WTC11 (cell line): ENCODE results near the gene MAPK8IP1. TPM values are rescaled to one million over a fixed set of nuclear protein-coding genes. Genes with fewer than 3 reads are reported as not detected.
A peak's percentile ranks its signal among the peaks of the same experiment; 100 is the strongest.

ENCODE experiments used
- ATAC-seq: fragments of 200-7000 bp; cut with Tn5 transposase; 2 replicates; pipeline ENCODE4 v1.10.0; 2021; ENCODE audit warnings: mild to moderate bottlenecking, moderate library complexity
- CTCF ChIA-PET: fragments of 300-600 bp; sonication (Branson Sonifier 250); formaldehyde crosslinking; loops from one replicate; lab custom pipeline; 2021; ENCODE audit warnings: antibody characterized with exemption; lab: Charles Lee
- POLR2A ChIA-PET: fragments of 350-600 bp; sonication (Branson Sonifier 250); formaldehyde crosslinking; loops from one replicate; lab custom pipeline; 2021; ENCODE audit warnings: antibody characterized with exemption; lab: Charles Lee
- DNase-seq: peaks from one replicate; pipeline ENCODE4 v3.0.0; 2021; ENCODE audit warnings: low spot score
- H3K27ac Mint-ChIP-seq: 2 replicates; pipeline ENCODE4 v1.8.0; 2021; ENCODE audit warnings: mixed read lengths
- H3K27me3 Mint-ChIP-seq: 2 replicates; pipeline ENCODE4 v1.8.0; 2021; ENCODE audit warnings: low read depth, mild to moderate bottlenecking, moderate library complexity, mixed read lengths
- H3K36me3 Mint-ChIP-seq: 2 replicates; pipeline ENCODE4 v1.8.0; 2021; ENCODE audit warnings: mixed read lengths
- H3K4me1 Mint-ChIP-seq: 2 replicates; pipeline ENCODE4 v1.8.0; 2022; ENCODE audit warnings: mixed read lengths
- H3K4me3 Mint-ChIP-seq: 2 replicates; pipeline ENCODE4 v1.8.0; 2021; ENCODE audit warnings: mild to moderate bottlenecking, moderate library complexity, mixed read lengths
- H3K9me3 Mint-ChIP-seq: 2 replicates; pipeline ENCODE4 v1.8.0; 2021; ENCODE audit warnings: mixed read lengths
- ATF1 ChIP-seq: sonication (generic); formaldehyde crosslinking; IDR thresholded peaks from 2 replicates; pipeline ENCODE4 v1.8.1; 2023; ENCODE audit warnings: mild to moderate bottlenecking, moderate library complexity, missing genetic modification reagents
- CBFB ChIP-seq: sonication (generic); formaldehyde crosslinking; IDR thresholded peaks from 2 replicates; pipeline ENCODE4 v1.8.1; 2022; ENCODE audit warnings: mild to moderate bottlenecking, low read depth, missing genetic modification reagents
- ESRRA ChIP-seq: sonication (generic); formaldehyde crosslinking; IDR thresholded peaks from 2 replicates; pipeline ENCODE4 v1.8.1; 2022; ENCODE audit warnings: mild to moderate bottlenecking, missing genetic modification reagents, borderline replicate concordance
- ETV6 ChIP-seq: sonication (generic); formaldehyde crosslinking; IDR thresholded peaks from 2 replicates; pipeline ENCODE4 v1.8.1; 2022; ENCODE audit warnings: mild to moderate bottlenecking, missing genetic modification reagents
- FOXK1 ChIP-seq: sonication (generic); formaldehyde crosslinking; IDR thresholded peaks from 2 replicates; pipeline ENCODE4 v1.8.0; 2022; ENCODE audit warnings: mild to moderate bottlenecking, moderate library complexity, missing genetic modification reagents
- JUN ChIP-seq: sonication (generic); formaldehyde crosslinking; IDR thresholded peaks from 2 replicates; pipeline ENCODE4 v1.8.0; 2023; ENCODE audit warnings: mild to moderate bottlenecking, missing genetic modification reagents
- NFE2L1 ChIP-seq: sonication (generic); formaldehyde crosslinking; IDR thresholded peaks from 2 replicates; pipeline ENCODE4 v1.8.1; 2023; ENCODE audit warnings: missing genetic modification reagents
- NFYB ChIP-seq: sonication (generic); formaldehyde crosslinking; conservative IDR thresholded peaks from 2 replicates; pipeline ENCODE4 v1.8.0; 2022; ENCODE audit warnings: low read depth, missing genetic modification reagents
- SMAD3 ChIP-seq: sonication (generic); formaldehyde crosslinking; IDR thresholded peaks from 2 replicates; pipeline ENCODE4 v1.8.0; 2022; ENCODE audit warnings: missing genetic modification reagents, mild to moderate bottlenecking, borderline replicate concordance
- TEAD4 ChIP-seq: sonication (generic); formaldehyde crosslinking; IDR thresholded peaks from 2 replicates; pipeline ENCODE4 v1.8.0; 2022; ENCODE audit warnings: mild to moderate bottlenecking, missing genetic modification reagents
- ZNF317 ChIP-seq: sonication (generic); formaldehyde crosslinking; IDR thresholded peaks from 2 replicates; pipeline ENCODE4 v1.8.1; 2023; ENCODE audit warnings: low read depth, mild to moderate bottlenecking, moderate library complexity, missing genetic modification reagents, borderline replicate concordance
- ZNF423 ChIP-seq: fragments of 250-450 bp; sonication (Bioruptor Pico); IDR thresholded peaks from 2 replicates; pipeline ENCODE4 v2.1.2; 2022; ENCODE audit warnings: mild to moderate bottlenecking, moderate library complexity
- total RNA-seq: library from RNA; stranded (reverse); gene quantifications from 3 replicates; pipeline ENCODE4 v1.2.3, GENCODE V29; 2021
- TF ChIP-seq, protein P1 (sequence below): fragments of 250-450 bp; sonication (Bioruptor Pico); IDR thresholded peaks from 2 replicates; pipeline ENCODE4 v1.9.0; 2021; ENCODE audit warnings: mild to moderate bottlenecking
- TF ChIP-seq, protein P2 (sequence below): fragments of 250-450 bp; sonication (Bioruptor Pico); IDR thresholded peaks from 2 replicates; pipeline ENCODE4 v2.1.2; 2022; ENCODE audit warnings: mild to moderate bottlenecking, moderate library complexity
- TF ChIP-seq, protein P3 (sequence below): fragments of 250-450 bp; sonication (Bioruptor Pico); conservative IDR thresholded peaks from 2 replicates; pipeline ENCODE4 v1.9.0; 2021; ENCODE audit warnings: mild to moderate bottlenecking
- TF ChIP-seq, protein P4 (sequence below): sonication (generic); formaldehyde crosslinking; IDR thresholded peaks from 2 replicates; pipeline ENCODE4 v1.8.0; 2023; ENCODE audit warnings: missing genetic modification reagents, mild to moderate bottlenecking, borderline replicate concordance
- TF ChIP-seq, protein P5 (sequence below): sonication (generic); formaldehyde crosslinking; conservative IDR thresholded peaks from 2 replicates; pipeline ENCODE4 v1.8.1; 2022; ENCODE audit warnings: mild to moderate bottlenecking, missing genetic modification reagents

The MAPK8IP1 gene
- total RNA-seq, 1 experiment from 2014 or later, result 34.1 TPM

DNA sequence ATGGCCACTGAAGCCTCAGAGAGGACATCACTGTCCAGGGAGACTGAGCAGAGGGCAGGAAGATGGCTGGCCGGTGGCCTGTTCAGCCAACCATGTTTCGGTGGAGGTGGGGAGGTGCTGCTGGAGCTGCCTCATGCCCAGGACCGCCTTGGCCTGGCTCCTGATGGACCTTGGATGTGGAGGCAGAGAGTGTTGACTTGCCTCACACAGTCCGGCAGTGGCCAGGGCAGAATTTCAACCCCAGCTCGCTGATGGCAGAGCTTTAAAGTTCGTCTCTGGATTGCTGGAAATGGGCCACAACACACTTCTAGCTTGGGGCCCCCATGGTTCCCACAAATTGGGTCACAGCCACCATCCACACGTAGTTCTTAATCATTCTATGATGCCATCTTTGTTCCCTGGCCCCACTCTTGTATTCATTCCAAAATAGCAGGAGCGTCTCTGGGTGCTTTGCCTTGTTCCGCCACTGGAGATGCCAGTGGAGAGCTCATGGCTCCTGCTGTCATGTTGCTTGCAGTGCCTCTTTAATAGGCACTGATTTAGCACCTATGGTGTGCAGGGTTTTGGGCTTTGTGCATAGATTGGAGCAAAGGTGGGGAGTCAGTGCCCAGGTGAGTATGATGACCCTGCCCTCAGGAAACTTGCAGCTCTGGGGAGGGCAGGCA is 5.6 kb downstream of the MAPK8IP1 start:
- TF ChIP-seq, protein P1, sequence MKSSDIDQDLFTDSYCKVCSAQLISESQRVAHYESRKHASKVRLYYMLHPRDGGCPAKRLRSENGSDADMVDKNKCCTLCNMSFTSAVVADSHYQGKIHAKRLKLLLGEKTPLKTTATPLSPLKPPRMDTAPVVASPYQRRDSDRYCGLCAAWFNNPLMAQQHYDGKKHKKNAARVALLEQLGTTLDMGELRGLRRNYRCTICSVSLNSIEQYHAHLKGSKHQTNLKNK, result no peak
- TF ChIP-seq, protein P2, sequence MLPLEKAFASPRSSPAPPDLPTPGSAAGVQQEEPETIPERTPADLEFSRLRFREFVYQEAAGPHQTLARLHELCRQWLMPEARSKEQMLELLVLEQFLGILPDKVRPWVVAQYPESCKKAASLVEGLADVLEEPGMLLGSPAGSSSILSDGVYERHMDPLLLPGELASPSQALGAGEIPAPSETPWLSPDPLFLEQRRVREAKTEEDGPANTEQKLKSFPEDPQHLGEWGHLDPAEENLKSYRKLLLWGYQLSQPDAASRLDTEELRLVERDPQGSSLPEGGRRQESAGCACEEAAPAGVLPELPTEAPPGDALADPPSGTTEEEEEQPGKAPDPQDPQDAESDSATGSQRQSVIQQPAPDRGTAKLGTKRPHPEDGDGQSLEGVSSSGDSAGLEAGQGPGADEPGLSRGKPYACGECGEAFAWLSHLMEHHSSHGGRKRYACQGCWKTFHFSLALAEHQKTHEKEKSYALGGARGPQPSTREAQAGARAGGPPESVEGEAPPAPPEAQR (CRISPR knock-in tag), result no peak
- no peak for TF ChIP-seq FOXK1
- TF ChIP-seq, protein P3, sequence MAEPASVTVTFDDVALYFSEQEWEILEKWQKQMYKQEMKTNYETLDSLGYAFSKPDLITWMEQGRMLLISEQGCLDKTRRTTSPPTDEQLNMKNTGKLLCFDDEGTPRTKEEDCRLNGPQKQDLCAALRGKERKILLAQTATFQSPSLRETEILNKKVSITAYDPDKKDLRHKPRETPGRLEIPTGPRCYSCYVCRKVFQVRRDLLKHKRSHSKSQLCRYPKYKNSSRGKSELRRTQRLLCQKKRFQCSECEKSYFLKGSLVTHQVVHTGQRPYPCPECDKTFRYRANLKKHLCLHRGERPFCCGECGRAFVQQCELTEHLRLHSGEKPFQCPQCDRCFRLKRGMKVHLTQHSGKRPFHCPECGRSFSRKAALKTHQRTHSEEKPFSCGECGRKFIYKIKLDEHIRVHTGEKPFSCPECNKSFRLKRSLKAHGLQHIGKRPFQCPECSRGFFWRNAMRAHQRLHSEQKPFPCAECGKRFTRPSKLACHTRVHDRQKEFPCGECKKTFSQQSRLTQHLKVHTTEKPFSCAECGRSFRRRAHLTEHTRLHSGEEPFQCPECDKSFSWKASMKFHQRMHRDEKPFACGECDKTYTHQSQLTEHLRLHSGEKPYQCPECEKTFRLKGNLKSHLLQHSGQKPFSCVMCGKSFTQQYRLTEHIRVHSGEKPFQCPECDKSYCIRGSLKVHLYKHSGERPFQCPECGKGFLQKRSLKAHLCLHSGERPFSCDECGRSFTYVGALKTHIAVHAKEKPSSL (CRISPR knock-in tag), result no peak
- no peak for TF ChIP-seq CBFB (CRISPR knock-in tag)
- TF ChIP-seq SMAD3, result no peak
- TF ChIP-seq ZNF317 (CRISPR knock-in tag), result no peak
- TF ChIP-seq, protein P4, sequence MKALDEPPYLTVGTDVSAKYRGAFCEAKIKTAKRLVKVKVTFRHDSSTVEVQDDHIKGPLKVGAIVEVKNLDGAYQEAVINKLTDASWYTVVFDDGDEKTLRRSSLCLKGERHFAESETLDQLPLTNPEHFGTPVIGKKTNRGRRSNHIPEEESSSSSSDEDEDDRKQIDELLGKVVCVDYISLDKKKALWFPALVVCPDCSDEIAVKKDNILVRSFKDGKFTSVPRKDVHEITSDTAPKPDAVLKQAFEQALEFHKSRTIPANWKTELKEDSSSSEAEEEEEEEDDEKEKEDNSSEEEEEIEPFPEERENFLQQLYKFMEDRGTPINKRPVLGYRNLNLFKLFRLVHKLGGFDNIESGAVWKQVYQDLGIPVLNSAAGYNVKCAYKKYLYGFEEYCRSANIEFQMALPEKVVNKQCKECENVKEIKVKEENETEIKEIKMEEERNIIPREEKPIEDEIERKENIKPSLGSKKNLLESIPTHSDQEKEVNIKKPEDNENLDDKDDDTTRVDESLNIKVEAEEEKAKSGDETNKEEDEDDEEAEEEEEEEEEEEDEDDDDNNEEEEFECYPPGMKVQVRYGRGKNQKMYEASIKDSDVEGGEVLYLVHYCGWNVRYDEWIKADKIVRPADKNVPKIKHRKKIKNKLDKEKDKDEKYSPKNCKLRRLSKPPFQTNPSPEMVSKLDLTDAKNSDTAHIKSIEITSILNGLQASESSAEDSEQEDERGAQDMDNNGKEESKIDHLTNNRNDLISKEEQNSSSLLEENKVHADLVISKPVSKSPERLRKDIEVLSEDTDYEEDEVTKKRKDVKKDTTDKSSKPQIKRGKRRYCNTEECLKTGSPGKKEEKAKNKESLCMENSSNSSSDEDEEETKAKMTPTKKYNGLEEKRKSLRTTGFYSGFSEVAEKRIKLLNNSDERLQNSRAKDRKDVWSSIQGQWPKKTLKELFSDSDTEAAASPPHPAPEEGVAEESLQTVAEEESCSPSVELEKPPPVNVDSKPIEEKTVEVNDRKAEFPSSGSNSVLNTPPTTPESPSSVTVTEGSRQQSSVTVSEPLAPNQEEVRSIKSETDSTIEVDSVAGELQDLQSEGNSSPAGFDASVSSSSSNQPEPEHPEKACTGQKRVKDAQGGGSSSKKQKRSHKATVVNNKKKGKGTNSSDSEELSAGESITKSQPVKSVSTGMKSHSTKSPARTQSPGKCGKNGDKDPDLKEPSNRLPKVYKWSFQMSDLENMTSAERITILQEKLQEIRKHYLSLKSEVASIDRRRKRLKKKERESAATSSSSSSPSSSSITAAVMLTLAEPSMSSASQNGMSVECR (CRISPR knock-in tag), result no peak
- TF ChIP-seq ETV6 (CRISPR knock-in tag), result no peak
- TF ChIP-seq TEAD4 (CRISPR knock-in tag), result no peak
- TF ChIP-seq NFYB, result no peak
- TF ChIP-seq NFE2L1 (CRISPR knock-in tag), result no peak
- no peak for TF ChIP-seq ESRRA
- no peak for TF ChIP-seq JUN (CRISPR knock-in tag)
- no peak for TF ChIP-seq ZNF423
- TF ChIP-seq, protein P5, sequence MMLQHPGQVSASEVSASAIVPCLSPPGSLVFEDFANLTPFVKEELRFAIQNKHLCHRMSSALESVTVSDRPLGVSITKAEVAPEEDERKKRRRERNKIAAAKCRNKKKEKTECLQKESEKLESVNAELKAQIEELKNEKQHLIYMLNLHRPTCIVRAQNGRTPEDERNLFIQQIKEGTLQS (CRISPR knock-in tag), result no peak
- TF ChIP-seq ATF1 (CRISPR knock-in tag), result no peak
- Mint-ChIP-seq H3K9me3 (no peaks in the 10 kb centered on the region), H3K4me3 (no peak overlapping the region), H3K27ac (no peak overlapping the region), H3K27me3 (no peaks in the 10 kb centered on the region), H3K36me3 (no peaks in the 10 kb centered on the region), H3K4me1 (peaks cover 22% of the 10 kb centered on the region)
- ChIA-PET POLR2A (no interaction called here), CTCF (interaction anchor here (0.7 to 1.6 kb wide), 4 partner anchors 19 to 115 kb away, joined by 4 to 6 read pairs (median 4); partner anchors contain the start of gene PEX16)
- ATAC-seq (no peak), DNase-seq (no peak)

DNA sequence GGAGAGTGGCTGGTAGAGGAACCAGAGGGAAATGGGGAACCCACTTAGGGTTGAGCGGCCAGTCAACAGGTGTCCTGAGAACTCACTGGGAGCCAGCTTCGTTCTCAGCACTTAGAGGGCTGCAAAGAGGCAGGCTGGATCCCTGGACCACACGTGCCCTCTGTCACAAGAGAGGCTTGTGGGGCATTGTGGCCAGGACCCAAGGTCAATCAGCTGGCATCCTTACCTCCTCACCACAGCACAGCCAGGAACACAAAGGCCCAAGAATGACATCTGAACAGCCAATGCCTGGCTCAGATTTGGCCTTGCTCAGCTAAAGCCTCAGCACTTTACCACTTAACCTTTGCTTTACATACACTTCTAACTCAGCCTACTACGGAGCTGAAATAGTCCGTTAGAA is 7.4 kb downstream of the MAPK8IP1 start:
- Mint-ChIP-seq H3K27ac (peak overlapping the region; percentile 43), H3K4me1 (peaks cover 28% of the 10 kb centered on the region), H3K27me3 (no peaks in the 10 kb centered on the region), H3K9me3 (no peaks in the 10 kb centered on the region), H3K4me3 (no peak overlapping the region), H3K36me3 (no peaks in the 10 kb centered on the region)
- ATAC-seq, result peak; percentile 18
- ChIA-PET CTCF (interaction anchor here (0.7 to 1.7 kb wide), 4 partner anchors 12 to 33 kb away, joined by 3 to 13 read pairs (median 4); no protein-coding TSS in a partner anchor), POLR2A (no interaction called here)
- DNase-seq, result no peak
- TF ChIP-seq ZNF317 (CRISPR knock-in tag), result no peak
